HG03575 (cell line): Measurements from ENCODE around the gene RPGRIP1L.

Experiments
- ATAC-seq: cut with Tn5 transposase; IDR thresholded peaks from one replicate; pipeline ENCODE4 v1.9.1; 2021; ENCODE audit not compliant: unreplicated experiment, insufficient number of reproducible peaks, low FRiP score; ENCODE audit errors: extremely low read depth

Gene RPGRIP1L

GRCh38 chr16:53576210-53576609 lies 127.4 kb downstream of the RPGRIP1L start:
- ATAC-seq, result no peak

DNA sequence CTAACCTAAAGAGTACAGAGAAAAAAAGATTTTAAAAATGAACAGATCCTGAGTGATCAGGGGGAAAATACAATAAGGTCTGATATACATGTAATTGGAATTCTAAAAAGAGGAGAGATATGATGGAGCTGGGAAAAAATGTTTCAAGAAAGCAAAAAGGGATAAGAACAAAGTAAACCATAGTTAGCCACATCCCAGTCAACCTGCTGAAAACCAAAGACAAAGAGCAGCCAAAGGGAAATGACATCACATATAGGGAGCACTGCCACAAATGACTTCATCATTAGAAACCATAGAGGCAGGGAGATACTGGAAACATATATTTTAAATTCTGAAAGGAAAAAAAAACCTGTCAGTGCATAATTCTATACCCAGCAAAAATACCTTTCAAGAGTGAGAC lies 131.9 kb downstream of the RPGRIP1L start:
- ATAC-seq, result no peak

GRCh38 chr16:53566552-53567245 lies 137.0 kb downstream of the RPGRIP1L start:
- no peak for ATAC-seq

GRCh38 chr16:53565296-53565863 lies 138.3 kb downstream of the RPGRIP1L start:
- no peak for ATAC-seq

- no peak for ATAC-seq
These were observed 140.2 kb downstream of the RPGRIP1L start for GRCh38 chr16:53563426-53563825.

- ATAC-seq, result no peak
These were observed 142.4 kb downstream of the RPGRIP1L start for GRCh38 chr16:53561101-53561888.

GRCh38 chr16:53559270-53559951 lies 144.2 kb downstream of the RPGRIP1L start:
- ATAC-seq, result no peak

DNA sequence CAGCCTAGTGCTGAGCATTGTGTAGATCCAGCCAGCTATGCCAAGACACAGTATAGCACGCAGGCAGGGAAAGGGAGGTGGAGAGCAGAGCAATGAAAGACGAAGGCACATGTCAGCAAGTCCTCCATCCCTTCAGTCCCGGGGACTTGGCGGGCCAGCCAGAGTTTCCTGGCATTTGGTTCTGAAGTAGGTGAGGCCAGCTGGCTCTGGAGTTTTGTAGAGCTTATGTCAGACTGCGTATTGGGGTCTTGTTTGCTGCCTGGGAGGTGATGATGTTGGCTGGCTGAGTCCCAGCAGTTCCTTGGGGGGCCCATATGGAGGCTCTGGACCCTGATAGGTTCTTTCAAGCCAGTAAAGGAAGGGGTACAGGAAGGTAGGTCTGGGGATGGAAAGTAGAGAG lies 144.9 kb downstream of the RPGRIP1L start:
- no peak for ATAC-seq

DNA sequence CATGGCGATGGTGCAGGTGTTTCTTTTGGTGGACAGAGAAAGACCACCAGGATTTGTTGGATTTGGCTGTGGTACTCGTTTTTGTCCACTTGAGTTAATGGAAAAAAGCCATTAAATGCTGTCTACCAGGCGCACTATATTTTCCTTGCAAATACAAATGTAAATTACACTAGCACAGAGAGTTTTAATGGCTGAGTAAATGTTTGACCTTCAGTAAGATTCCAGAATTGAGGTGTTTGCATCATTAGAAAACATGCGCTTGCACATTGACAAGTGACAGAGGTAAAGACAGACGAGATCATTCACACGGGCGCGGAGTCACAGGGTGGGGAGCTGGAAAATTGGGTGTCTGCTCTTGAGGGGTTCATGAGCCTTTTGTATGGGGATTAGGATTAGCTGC lies 147.1 kb downstream of the RPGRIP1L start:
- no peak for ATAC-seq

DNA sequence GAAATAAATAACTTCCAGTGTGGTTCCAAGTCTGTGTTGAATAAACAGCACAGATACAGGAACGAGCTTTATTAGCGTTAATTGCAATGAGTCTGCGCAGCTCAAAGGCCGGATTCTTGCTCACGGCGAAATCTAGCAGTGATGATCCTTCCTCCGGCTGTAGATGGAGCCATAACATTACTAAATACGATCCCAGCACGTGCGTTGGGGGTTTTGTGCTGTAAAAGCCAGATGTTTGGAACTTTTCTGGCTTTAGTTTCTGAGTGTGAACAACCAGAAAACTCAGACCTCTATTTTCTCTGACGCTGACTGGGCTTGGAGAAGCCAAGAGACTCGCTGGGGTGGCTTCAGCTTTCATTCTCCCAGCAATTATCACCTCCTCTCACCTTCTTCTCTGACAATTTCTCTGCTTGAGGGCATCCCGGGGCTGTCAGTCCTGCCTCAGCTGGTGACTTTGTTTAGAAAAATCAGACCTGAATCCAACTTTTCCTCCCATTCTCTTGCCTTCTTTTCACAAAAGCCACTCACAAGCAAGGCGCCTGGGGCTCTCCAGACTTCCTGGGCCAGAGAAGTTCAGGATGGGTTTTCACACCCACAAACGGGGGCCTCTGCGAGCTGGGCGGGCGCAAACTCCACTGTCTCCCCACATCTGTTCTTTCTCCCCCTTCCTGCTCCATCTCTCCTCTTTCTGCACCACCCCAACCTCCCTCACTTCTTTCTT lies 153.5 kb downstream of the RPGRIP1L start:
- no peak for ATAC-seq
